HCT116 (cell line): ENCODE measurements around the gene DLST. TPM values are rescaled to one million over a fixed set of nuclear protein-coding genes. Genes with fewer than 3 reads are reported as not detected.
"Not testable (repeated sequence)": the region's sequence is repeated elsewhere in the genome, so short reads cannot be mapped to it uniquely, and the experiment has no call there.

Experiments used
- ATAC-seq: fragments of 200-7000 bp; cut with Tn5 transposase; 2 replicates; pipeline ENCODE4 v1.9.1; 2020; ENCODE audit warnings: mild to moderate bottlenecking, moderate library complexity
- BruUV-seq: library from RNA; stranded (reverse); fragments of 400-500 nt; replicated peaks from 2 replicates; lab custom pipeline; 2021; lab: Mats Ljungman, UMichigan
- CTCF ChIA-PET: fragments of 300-600 bp; sonication (Branson Sonifier 250); formaldehyde crosslinking; loops from one replicate; lab custom pipeline; 2021; ENCODE audit warnings: antibody characterized with exemption; lab: Charles Lee
- POLR2A ChIA-PET: fragments of 300-600, 350-600 bp; sonication (Branson Sonifier 250); formaldehyde crosslinking; loops from one replicate; lab custom pipeline; 2021; ENCODE audit warnings: antibody characterized with exemption; lab: Charles Lee
- RAD21 ChIA-PET, 2 experiments: fragments of 300-600 bp; sonication (Branson Sonifier 250); formaldehyde crosslinking; loops; one replicate each; lab custom pipeline; 2023; ENCODE audit warnings: low total read pairs in 2 of 2; ENCODE audit not compliant: uncharacterized antibody in 2 of 2, unreplicated experiment in 2 of 2, low non-redundant PET in 1 of 2; lab: Charles Lee
- DNase-seq: peaks from one replicate; pipeline ENCODE4 v3.0.0-alpha.2; 2010; ENCODE audit warnings: low read depth, low spot score
- H2AFZ ChIP-seq: fragments of 200-600 bp; shearing (Covaris generic), sonication (generic); 2 replicates; pipeline ENCODE4 v1.6.1; 2017; ENCODE audit warnings: low read depth, mixed run types, mixed read lengths, antibody characterized with exemption, low read length; ENCODE audit not compliant: poor library complexity, severe bottlenecking
- H3K27ac ChIP-seq: 2 replicates; pipeline ENCODE4 v1.5.1; 2012; ENCODE audit warnings: low read depth, low read length
- H3K27me3 ChIP-seq: fragments of 200-600 bp; sonication (generic); 2 replicates; pipeline ENCODE4 v1.6.1; 2016; ENCODE audit warnings: mixed run types, low read length, mixed read lengths; ENCODE audit not compliant: insufficient read depth
- H3K36me3 ChIP-seq, 2 experiments: fragments of 200-500 bp in 1 of 2; fragments of 200-600 bp in 1 of 2; sonication (Bioruptor generic) in 1 of 2; sonication (generic) in 1 of 2; 2 replicates each; pipeline versions ENCODE4 v1.5.1 to v1.6.1; 2014 to 2016; ENCODE audit warnings: low read length in 2 of 2, inconsistent platforms in 1 of 2, mixed read lengths in 1 of 2, mixed run types in 1 of 2; ENCODE audit not compliant: insufficient read depth in 2 of 2, control insufficient read depth in 1 of 2
- H3K4me1 ChIP-seq, 2 experiments: fragments of 200-600 bp in 1 of 2; sonication (generic) in 1 of 2; 2 replicates each; pipeline versions ENCODE4 v1.5.1 to v1.6.1; 2012 to 2017; ENCODE audit warnings: low read length in 2 of 2, inconsistent platforms in 1 of 2, mild to moderate bottlenecking in 1 of 2, mixed read lengths in 1 of 2, mixed run types in 1 of 2, moderate library complexity in 1 of 2; ENCODE audit not compliant: insufficient read depth in 2 of 2, control insufficient read depth in 1 of 2
- H3K4me2 ChIP-seq: fragments of 200-600 bp; sonication (generic); 2 replicates; pipeline ENCODE4 v1.6.1; 2017; ENCODE audit warnings: mixed run types, low read length, mixed read lengths
- H3K4me3 ChIP-seq, 2 experiments: fragments of 200-600 bp in 1 of 2; sonication (generic) in 1 of 2; replicated peaks in 1 of 2; 2 replicates each; pipeline ENCODE4 v1.5.1; 2011 to 2016; ENCODE audit warnings: low read length in 2 of 2, control low read depth in 1 of 2, low read depth in 1 of 2, mild to moderate bottlenecking in 1 of 2, mixed read lengths in 1 of 2, mixed run types in 1 of 2
- H3K79me2 ChIP-seq: fragments of 200-600 bp; sonication (generic); 2 replicates; pipeline ENCODE4 v1.6.1; 2017; ENCODE audit warnings: mild to moderate bottlenecking, mixed run types, low read length, moderate library complexity, mixed read lengths; ENCODE audit not compliant: insufficient read depth
- H3K9ac ChIP-seq: fragments of 200-600 bp; sonication (generic); 2 replicates; pipeline ENCODE4 v1.6.1; 2016; ENCODE audit warnings: low read length, mixed read lengths
- H3K9me2 ChIP-seq: fragments of 200-600 bp; sonication (generic), shearing (Covaris generic); 2 replicates; pipeline ENCODE4 v1.6.1; 2017; ENCODE audit warnings: mixed run types, mild to moderate bottlenecking, moderate library complexity; ENCODE audit not compliant: insufficient read depth
- H3K9me3 ChIP-seq, 2 experiments: fragments of 200-500 bp in 1 of 2; fragments of 200-600 bp in 1 of 2; sonication (Bioruptor generic) in 1 of 2; sonication (generic) in 1 of 2; 2 replicates each; pipeline ENCODE4 v1.6.1; 2014 to 2017; ENCODE audit warnings: low read length in 2 of 2, mixed read lengths in 2 of 2, inconsistent platforms in 1 of 2, low read depth in 1 of 2, mild to moderate bottlenecking in 1 of 2, mixed run types in 1 of 2, moderate library complexity in 1 of 2; ENCODE audit not compliant: control insufficient read depth in 1 of 2, insufficient read depth in 1 of 2
- H4K20me1 ChIP-seq: fragments of 200-600 bp; sonication (generic), shearing (Covaris generic); 2 replicates; pipeline ENCODE4 v1.6.1; 2017; ENCODE audit warnings: mixed run types, mild to moderate bottlenecking, moderate library complexity; ENCODE audit not compliant: insufficient read depth
- SIN3A ChIP-seq: IDR thresholded peaks from 2 replicates; pipeline ENCODE4 v1.6.1; 2012; ENCODE audit warnings: low read depth
- SP1 ChIP-seq: IDR thresholded peaks from 2 replicates; pipeline ENCODE4 v1.6.1; 2012; ENCODE audit warnings: low read depth
- SRF ChIP-seq: IDR thresholded peaks from 2 replicates; pipeline ENCODE4 v1.6.1; 2012; ENCODE audit warnings: low read depth
- intact Hi-C: fragments of 100-400 bp; cut with micrococcal nuclease; formaldehyde crosslinking; loops from 2 replicates; pipeline ENCODE4 v1.10.0; 2022
- total RNA-seq: library from RNA; stranded (reverse); gene quantifications from one replicate; pipeline ENCODE4 v1.2.1, GENCODE V29; 2021; ENCODE audit not compliant: unreplicated experiment
- TF ChIP-seq, protein P1 (sequence below): IDR thresholded peaks from 2 replicates; pipeline ENCODE4 v1.6.1; 2012

DLST gene
- total RNA-seq, 1 experiment from 2014 or later, result 101 TPM

GRCh38 chr14:74932401-74932901 is 50.7 kb downstream of the DLST start:
- ChIA-PET POLR2A (no interaction called here), CTCF (interaction anchor here (1.7 to 3.1 kb wide), 2 partner anchors 13 to 72 kb away, joined by 6 to 14 read pairs; no protein-coding TSS in a partner anchor), RAD21 (no interaction called here)
- Histone ChIP-seq H3K4me2 (no peak overlapping the region), H3K27me3 (no peaks in the 10 kb centered on the region), H3K9ac (no peak overlapping the region), H2AFZ (no peak overlapping the region), H3K36me3 (no peaks in the 10 kb centered on the region), H3K4me3 (no peak overlapping the region), H3K9me2 (no peaks in the 10 kb centered on the region), H3K4me1 (no peaks in the 10 kb centered on the region), H4K20me1 (no peaks in the 10 kb centered on the region), H3K9me3 (no peaks in the 10 kb centered on the region), H3K79me2 (no peaks in the 10 kb centered on the region), H3K27ac (no peak overlapping the region)
- DNase-seq (no peak), ATAC-seq (no peak)
- BruUV-seq, result no TSS peak
- intact Hi-C loops, result no loop called here
- TF ChIP-seq SIN3A (no peak), SP1 (no peak), SRF (no peak)
- TF ChIP-seq, protein P1, sequence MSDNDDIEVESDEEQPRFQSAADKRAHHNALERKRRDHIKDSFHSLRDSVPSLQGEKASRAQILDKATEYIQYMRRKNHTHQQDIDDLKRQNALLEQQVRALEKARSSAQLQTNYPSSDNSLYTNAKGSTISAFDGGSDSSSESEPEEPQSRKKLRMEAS, result no peak

DNA sequence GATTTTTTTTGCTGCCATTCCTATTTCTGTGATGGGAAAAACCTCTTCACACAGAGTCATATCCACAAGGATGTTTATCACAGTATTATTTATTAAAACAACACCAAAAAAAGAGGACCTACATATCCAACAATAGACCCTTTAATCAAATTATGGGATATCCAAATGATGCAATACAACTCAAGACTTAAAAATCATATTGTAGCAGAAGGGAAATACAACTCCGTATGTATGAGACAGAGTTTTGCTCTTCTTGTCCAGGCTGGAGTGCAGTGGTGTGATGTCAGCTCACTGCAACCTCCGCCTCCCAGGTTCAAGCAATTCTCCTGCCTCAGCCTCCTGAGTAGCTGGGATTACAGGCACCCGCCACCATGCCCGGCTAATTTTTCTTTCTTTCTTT is 51.2 kb downstream of the DLST start:
- H3K79me2 ChIP-seq, BruUV-seq, H3K4me3 ChIP-seq, H3K27me3 ChIP-seq, H2AFZ ChIP-seq, CTCF ChIA-PET, H3K36me3 ChIP-seq, ATAC-seq, H3K27ac ChIP-seq, DNase-seq, H3K4me2 ChIP-seq, POLR2A ChIA-PET, RAD21 ChIA-PET, H3K9me2 ChIP-seq, H3K9me3 ChIP-seq, intact Hi-C loops, H4K20me1 ChIP-seq, H3K4me1 ChIP-seq, H3K9ac ChIP-seq: not testable (repeated sequence)
